ENCODE measurements around the gene HDHD2. TPM values are rescaled to one million over a fixed set of nuclear protein-coding genes. Genes with fewer than 3 reads are reported as not detected.
A peak's percentile ranks its signal among the peaks of the same experiment; 100 is the strongest.

Gene HDHD2
- polyA plus RNA-seq, 3 donors from 2014 or later, result 39.7 to 69.1 (median 55.4) TPM

- no peaks in the 10 kb centered on the region for H3K9me3 Mint-ChIP-seq
- no peak overlapping the region for H3K4me3 Mint-ChIP-seq
- H3K27me3 Mint-ChIP-seq (ENCODE audit: low read depth in 3 of 3), result no peaks in the 10 kb centered on the region
- no peaks in the 10 kb centered on the region for H3K4me1 Mint-ChIP-seq
- peaks cover 34 to 44% (median 37%) of the 10 kb centered on the region in 3 donors for H3K36me3 Mint-ChIP-seq
- no peak for DNase-seq
- no peak overlapping the region for H3K27ac Mint-ChIP-seq
These were observed 29.9 kb downstream of the HDHD2 start for GRCh38 chr18:47120428-47120827.

DNA sequence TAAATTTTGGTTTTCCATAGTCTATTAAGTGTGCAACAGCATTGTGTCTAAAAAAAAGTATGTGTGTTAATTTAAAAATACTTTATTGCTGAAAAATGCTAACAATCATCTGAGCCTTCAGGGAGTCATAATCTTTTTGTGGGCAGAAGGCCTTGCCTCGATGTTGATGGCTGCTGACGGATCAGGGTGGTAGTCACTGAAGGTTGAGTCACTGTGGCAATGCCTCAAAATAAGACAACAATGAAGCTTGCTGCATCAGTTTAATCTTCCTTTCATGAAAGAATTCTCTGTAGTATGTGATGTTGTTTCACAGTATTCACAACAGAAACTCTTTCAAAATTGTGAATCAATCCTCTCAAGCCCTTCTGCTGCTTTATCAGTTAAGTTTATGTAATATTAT, 31.3 kb downstream of the HDHD2 start:
- H3K27me3 Mint-ChIP-seq (ENCODE audit: low read depth in 3 of 3), result no peaks in the 10 kb centered on the region
- H3K4me3 Mint-ChIP-seq, result no peak overlapping the region
- no peaks in the 10 kb centered on the region for H3K4me1 Mint-ChIP-seq
- no peak overlapping the region for H3K27ac Mint-ChIP-seq
- no peaks in the 10 kb centered on the region for H3K9me3 Mint-ChIP-seq
- peaks cover 31 to 47% (median 38%) of the 10 kb centered on the region in 3 donors for H3K36me3 Mint-ChIP-seq
- no peak for DNase-seq

GRCh38 chr18:47115205-47115604, 35.1 kb downstream of the HDHD2 start:
- H3K4me3 Mint-ChIP-seq, result no peak overlapping the region
- H3K4me1 Mint-ChIP-seq, result no peaks in the 10 kb centered on the region
- peaks cover 31 to 59% (median 46%) of the 10 kb centered on the region in 3 donors for H3K36me3 Mint-ChIP-seq
- H3K9me3 Mint-ChIP-seq, result no peaks in the 10 kb centered on the region
- DNase-seq, result no peak
- H3K27me3 Mint-ChIP-seq (ENCODE audit: low read depth in 3 of 3), result no peaks in the 10 kb centered on the region
- no peak overlapping the region for H3K27ac Mint-ChIP-seq

DNA sequence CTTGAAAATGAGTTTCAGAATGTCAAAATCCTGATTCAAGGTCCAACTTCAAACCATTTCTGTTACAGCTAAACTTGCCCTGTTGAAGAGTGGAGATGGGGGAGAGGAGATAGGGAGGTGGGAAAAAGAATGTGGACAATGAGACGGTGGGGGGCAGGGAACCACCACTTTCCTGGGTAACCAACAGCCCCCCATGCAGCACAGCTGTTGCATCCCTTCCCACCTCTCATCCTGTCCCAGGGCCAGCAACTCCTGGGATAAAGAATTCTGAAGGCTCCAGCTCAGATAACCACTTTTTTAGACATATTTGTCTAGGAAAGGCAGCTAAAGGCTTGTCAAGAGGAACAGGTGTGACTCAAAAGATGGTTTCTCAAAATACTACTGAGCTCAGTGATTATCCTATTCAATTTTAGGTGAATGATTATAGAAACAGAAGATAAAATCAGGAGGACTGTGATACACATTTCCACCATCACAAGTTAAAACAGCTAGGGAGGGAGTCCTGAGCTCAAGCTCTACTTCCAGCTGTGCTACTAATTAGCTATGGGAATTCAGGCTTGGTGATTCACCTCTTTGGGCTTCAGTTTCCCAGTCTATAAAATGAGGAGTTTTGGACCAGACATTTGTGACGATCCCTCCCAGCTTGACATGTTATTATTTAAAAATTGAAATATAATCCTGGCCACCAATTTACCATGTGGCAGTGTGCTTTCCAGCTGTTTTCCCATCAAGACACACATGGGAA, 36.3 kb downstream of the HDHD2 start:
- Mint-ChIP-seq H3K4me1 (no peaks in the 10 kb centered on the region), H3K9me3 (no peaks in the 10 kb centered on the region), H3K27me3 (ENCODE audit: low read depth in 3 of 3) (no peaks in the 10 kb centered on the region), H3K27ac (no peak overlapping the region), H3K36me3 (peaks cover 22 to 56% (median 33%) of the 10 kb centered on the region in 3 donors), H3K4me3 (no peak overlapping the region)
- DNase-seq, result no peak

- H3K9me3 Mint-ChIP-seq, result no peaks in the 10 kb centered on the region
- H3K27ac Mint-ChIP-seq, result no peak overlapping the region
- H3K4me3 Mint-ChIP-seq, result no peak overlapping the region
- H3K4me1 Mint-ChIP-seq, result no peaks in the 10 kb centered on the region
- peaks cover 18 to 71% (median 44%) of the 10 kb centered on the region in 3 donors for H3K36me3 Mint-ChIP-seq
- no peak for DNase-seq
- H3K27me3 Mint-ChIP-seq (ENCODE audit: low read depth in 3 of 3), result no peaks in the 10 kb centered on the region
These were observed 39.6 kb downstream of the HDHD2 start for GRCh38 chr18:47110492-47111274.

DNA sequence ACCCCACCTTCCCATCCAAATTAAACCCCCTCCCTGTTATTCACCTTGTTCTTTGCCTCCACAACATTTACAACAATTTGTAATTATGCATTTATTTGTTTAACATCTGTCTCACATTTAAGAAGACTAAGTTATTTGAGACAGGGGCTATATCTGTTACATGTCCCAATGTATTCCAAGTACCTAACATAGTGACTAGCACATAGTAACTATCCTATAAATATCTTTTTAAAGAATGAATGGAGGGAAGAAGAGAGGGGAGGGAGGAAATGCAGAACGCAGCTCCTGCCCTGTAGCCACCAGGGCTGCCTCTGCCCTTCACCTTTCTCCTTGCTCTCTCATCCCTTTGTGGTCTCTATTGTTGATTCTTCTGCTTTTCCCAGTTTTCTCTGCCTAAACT, 40.6 kb downstream of the HDHD2 start:
- H3K27ac Mint-ChIP-seq, result no peak overlapping the region
- H3K36me3 Mint-ChIP-seq, result peaks cover 18 to 68% (median 40%) of the 10 kb centered on the region in 3 donors
- H3K9me3 Mint-ChIP-seq, result no peaks in the 10 kb centered on the region
- H3K4me1 Mint-ChIP-seq, result no peaks in the 10 kb centered on the region
- H3K27me3 Mint-ChIP-seq (ENCODE audit: low read depth in 3 of 3), result no peaks in the 10 kb centered on the region
- no peak overlapping the region for H3K4me3 Mint-ChIP-seq
- no peak for DNase-seq

DNA sequence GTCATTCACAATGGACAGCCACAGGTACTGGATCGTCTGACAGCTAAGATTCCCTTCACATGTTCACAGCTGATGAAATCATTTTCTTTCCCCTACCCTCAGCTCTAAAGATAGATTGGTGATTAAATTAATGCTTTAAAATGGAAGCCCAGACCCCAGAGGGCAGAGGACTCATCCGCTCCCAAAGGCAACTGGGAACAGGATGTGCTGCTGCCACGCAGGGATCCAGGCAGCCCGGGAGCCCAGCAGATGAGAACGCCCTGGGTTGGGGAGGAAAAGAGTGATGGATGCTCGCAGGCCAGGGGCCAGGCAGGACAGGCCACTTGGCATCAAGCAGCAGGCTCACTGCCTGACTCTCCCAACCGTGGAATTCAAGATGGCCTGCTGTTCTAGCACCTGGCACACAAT, 41.3 kb downstream of the HDHD2 start:
- Mint-ChIP-seq H3K36me3 (peaks cover 23 to 71% (median 40%) of the 10 kb centered on the region in 3 donors), H3K27ac (no peak overlapping the region), H3K4me3 (no peak overlapping the region), H3K9me3 (no peaks in the 10 kb centered on the region), H3K27me3 (ENCODE audit: low read depth in 3 of 3) (no peaks in the 10 kb centered on the region), H3K4me1 (no peaks in the 10 kb centered on the region)
- no peak for DNase-seq

DNA sequence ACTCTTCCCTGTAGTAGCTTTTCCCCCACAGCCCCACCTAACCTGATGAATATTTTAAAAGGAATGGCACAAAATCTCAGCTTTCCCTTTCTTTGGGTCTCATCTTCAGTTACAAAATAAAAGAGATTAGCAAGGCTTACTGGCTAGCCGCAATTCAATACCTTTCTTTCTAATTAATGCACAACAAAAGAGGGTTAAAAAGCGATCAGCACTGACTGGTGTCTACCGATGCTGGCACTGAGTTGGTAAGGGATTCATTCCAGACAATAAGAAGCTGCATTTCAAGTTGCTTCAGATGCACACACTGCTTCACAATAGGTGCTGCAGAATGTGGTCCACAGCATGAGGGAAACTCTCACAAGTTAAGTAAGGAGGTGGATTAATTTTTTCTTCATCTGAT, 41.9 kb downstream of the HDHD2 start:
- H3K9me3 Mint-ChIP-seq, result no peaks in the 10 kb centered on the region
- no peak for DNase-seq
- no peaks in the 10 kb centered on the region for H3K4me1 Mint-ChIP-seq
- no peak overlapping the region for H3K27ac Mint-ChIP-seq
- no peaks in the 10 kb centered on the region for H3K27me3 Mint-ChIP-seq (ENCODE audit: low read depth in 3 of 3)
- H3K36me3 Mint-ChIP-seq, result peaks cover 23 to 68% (median 34%) of the 10 kb centered on the region in 3 donors
- H3K4me3 Mint-ChIP-seq, result no peak overlapping the region

DNA sequence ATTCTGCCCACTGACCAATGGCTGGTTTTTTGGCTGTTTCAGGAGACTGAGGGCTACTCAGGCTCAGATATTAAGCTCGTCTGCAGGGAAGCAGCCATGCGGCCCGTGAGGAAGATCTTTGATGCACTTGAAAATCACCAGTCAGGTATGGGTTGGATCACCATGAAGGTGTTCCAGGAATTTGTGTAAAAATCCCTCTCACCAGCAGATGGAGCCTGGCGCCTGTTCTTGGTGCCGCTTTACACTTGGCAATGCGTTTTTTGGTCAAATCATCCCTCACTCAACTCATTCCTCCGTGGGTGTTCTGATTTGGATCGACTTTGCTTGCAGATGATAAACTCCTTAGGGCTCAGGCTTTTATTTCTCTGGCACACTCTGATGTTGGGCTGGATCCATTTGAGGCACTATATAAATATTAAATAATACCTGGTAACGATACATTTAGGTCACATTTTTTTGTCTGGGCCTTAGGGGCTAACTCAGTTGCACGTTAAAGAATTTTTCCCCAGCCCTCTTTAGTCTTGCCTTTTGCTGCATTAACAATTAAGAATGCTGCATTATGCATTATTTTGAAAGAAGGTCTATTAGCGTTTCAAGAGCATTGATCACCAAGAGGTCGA, 50.0 kb downstream of the HDHD2 start:
- H3K27me3 Mint-ChIP-seq (ENCODE audit: low read depth in 3 of 3), result peaks cover 0 to 2% (median 0%) of the 10 kb centered on the region in 3 donors
- no peak overlapping the region for H3K4me3 Mint-ChIP-seq
- H3K27ac Mint-ChIP-seq, result no peak overlapping the region
- peak; percentile 13 to 46 (median 35) for DNase-seq
- H3K4me1 Mint-ChIP-seq, result no peaks in the 10 kb centered on the region
- peaks cover 0 to 17% (median 4%) of the 10 kb centered on the region in 3 donors for H3K36me3 Mint-ChIP-seq
- H3K9me3 Mint-ChIP-seq, result no peaks in the 10 kb centered on the region

- Mint-ChIP-seq H3K4me3 (no peak overlapping the region), H3K9me3 (no peaks in the 10 kb centered on the region), H3K4me1 (no peaks in the 10 kb centered on the region), H3K27ac (peak overlapping the region in 1 of 6 donors; percentile 33), H3K27me3 (ENCODE audit: low read depth in 3 of 3) (peaks cover 0 to 2% (median 0%) of the 10 kb centered on the region in 3 donors), H3K36me3 (peaks cover 0 to 9% (median 0%) of the 10 kb centered on the region in 3 donors)
- no peak for DNase-seq
These were observed 54.5 kb downstream of the HDHD2 start for GRCh38 chr18:47095810-47096209.

- DNase-seq, result no peak
- H3K36me3 Mint-ChIP-seq, result peaks cover 0 to 16% (median 15%) of the 10 kb centered on the region in 3 donors
- H3K27me3 Mint-ChIP-seq (ENCODE audit: low read depth in 3 of 3), result peaks cover 0 to 7% (median 2%) of the 10 kb centered on the region in 3 donors
- no peaks in the 10 kb centered on the region for H3K4me1 Mint-ChIP-seq
- H3K27ac Mint-ChIP-seq, result no peak overlapping the region
- H3K9me3 Mint-ChIP-seq, result peaks cover 0 to 1% (median 0%) of the 10 kb centered on the region in 6 donors
- H3K4me3 Mint-ChIP-seq, result no peak overlapping the region
These were observed 62.6 kb downstream of the HDHD2 start for GRCh38 chr18:47087676-47088075.

GRCh38 chr18:47081578-47081977, 68.7 kb downstream of the HDHD2 start:
- Mint-ChIP-seq H3K4me3 (no peak overlapping the region), H3K9me3 (peaks cover 0 to 1% (median 0%) of the 10 kb centered on the region in 6 donors), H3K27ac (no peak overlapping the region), H3K36me3 (peaks cover 0 to 3% (median 1%) of the 10 kb centered on the region in 3 donors), H3K4me1 (no peaks in the 10 kb centered on the region), H3K27me3 (ENCODE audit: low read depth in 3 of 3) (peaks cover 1 to 6% (median 2%) of the 10 kb centered on the region in 3 donors)
- no peak for DNase-seq

DNA sequence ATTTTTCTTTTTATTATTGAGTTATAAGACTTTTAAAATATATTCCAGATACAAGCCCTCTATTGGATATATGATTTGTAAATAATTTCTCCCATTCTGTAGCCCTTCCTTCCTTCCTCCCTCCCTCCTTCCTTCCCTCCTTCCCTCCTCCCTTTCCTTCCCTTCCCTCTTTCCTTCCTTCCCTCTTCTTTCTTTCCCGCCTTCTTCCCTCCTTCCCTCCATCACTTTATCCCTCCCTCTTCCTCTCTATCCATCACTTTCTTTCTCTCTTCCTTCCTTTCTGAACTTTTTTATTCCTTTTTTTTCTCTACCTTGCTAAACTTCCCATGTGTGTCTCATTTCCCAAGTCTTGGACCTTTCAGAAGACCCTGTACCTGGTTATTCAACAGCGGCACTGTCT, 69.4 kb downstream of the HDHD2 start:
- no peak overlapping the region for H3K4me3 Mint-ChIP-seq
- peaks cover 1 to 4% (median 2%) of the 10 kb centered on the region in 3 donors for H3K27me3 Mint-ChIP-seq (ENCODE audit: low read depth in 3 of 3)
- H3K9me3 Mint-ChIP-seq, result peaks cover 0 to 1% (median 0%) of the 10 kb centered on the region in 6 donors

GRCh38 chr18:47077111-47077510, 73.2 kb downstream of the HDHD2 start:
- Mint-ChIP-seq H3K4me1 (peaks cover 0 to 2% of the 10 kb centered on the region in 2 donors), H3K36me3 (peaks cover 0 to 3% (median 0%) of the 10 kb centered on the region in 3 donors), H3K9me3 (no peaks in the 10 kb centered on the region), H3K27ac (no peak overlapping the region), H3K27me3 (ENCODE audit: low read depth in 3 of 3) (peaks cover 0 to 4% (median 0%) of the 10 kb centered on the region in 3 donors), H3K4me3 (no peak overlapping the region)
- no peak for DNase-seq

More for the DNA sequence above, 69.4 kb downstream of the HDHD2 start:
- no peak for DNase-seq
- Mint-ChIP-seq H3K4me1 (no peaks in the 10 kb centered on the region), H3K36me3 (peaks cover 0 to 3% (median 0%) of the 10 kb centered on the region in 3 donors), H3K27ac (no peak overlapping the region)
